ENCODE results near the gene PLXNB1.

Gene PLXNB1

DNA sequence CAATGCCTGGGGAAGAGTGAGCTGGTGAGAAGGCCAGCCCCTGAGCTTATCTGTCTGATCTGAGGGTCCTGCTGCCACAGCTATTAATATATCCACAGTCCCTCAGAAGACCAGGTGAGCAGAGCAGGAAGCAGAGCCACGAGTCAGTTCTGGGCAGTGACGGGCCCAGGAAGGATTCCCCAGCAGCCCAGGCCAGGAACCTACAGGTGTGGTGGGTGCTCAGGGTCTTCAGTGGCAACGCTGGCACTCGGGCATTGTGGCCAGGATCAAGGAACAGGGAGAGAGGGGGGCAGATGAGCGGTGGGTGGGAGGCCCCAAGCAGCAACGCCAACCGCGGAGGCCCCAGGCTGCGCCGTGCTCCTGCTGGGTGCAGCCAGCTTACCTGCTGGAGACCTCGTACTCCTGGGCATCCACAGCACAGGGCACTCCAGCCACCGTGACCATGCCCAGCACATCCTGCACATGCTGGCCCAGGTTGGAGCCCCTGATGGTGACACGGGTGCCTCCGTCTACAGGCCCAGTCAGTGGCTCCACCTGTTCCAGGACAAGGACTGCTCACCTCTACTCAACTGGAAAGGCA is 12.3 kb downstream of the PLXNB1 start:
- DNase-seq = no peak

DNA sequence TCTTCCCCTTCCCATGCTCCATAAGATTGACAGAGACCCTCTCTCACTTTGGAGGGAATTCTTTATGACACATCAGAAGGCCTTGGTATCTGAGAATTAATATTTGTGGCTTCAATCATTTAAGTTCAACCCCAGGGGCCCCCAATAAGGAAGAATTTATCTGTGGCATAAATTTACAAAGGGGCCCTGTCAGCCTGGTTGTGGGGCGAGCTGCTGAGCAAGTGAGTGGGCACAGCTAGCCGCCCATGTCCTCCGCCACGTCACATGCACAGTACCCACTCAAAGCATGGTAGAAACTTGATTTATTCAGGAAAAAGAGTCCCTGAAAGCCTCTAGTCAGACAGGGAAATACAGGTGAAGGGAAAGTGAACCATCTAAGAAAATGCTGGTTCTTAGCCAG is 13.3 kb downstream of the PLXNB1 start:
- no peak for DNase-seq

DNA sequence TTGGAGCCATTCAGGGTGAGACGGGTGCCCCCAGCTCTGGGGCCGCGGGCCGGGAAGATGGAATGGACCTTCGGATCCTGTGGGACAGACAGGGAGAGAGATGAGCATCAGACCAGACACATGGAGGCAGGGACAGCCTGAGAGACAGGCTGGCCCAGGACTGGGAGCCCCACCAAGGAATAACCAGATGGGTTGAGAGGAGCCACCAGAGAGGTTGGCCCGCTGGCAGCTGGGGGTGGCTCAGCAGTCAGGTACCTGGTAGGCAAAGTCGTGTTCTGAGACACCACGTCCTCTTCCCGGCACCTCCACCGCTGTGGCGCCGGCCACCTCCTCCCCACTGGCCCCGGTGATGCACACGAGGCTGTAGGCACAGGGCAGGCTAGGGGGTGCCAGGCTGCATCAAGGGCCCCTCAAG is 13.8 kb downstream of the PLXNB1 start:
- no peak for DNase-seq

DNA sequence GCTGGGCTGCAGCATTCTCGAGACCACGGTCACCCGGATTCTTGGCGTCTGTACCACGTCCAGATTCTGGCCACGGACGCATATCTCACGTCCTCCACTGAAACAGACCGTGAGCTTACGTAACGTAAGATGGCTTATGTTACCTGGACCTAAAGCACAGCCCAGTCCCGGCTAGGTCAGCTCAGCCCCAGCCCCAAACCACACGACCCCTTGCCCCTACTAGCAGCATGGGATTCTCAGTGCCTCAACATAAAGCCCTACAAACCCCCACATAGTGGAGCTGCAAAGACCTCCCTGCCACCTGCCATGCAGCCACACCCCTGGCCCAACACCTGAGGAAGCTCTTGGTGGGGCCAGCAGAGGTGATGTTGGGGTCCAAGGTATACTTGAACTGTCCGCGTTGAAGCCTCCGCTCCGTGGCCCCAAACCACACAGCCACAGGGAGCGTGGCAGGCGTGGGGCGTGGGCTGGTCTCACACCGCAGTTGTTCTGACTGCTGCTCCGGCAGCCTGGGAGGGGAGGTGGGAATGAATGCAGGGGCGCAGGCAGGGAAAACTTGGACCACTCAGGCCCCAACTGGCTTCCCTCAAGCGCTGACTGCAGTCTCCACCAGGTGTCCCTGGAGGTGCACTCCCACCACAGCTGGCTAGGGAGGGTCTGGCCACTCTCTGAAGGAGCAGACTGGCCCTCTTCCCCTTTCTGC is 14.5 kb downstream of the PLXNB1 start:
- DNase-seq = no peak

DNA sequence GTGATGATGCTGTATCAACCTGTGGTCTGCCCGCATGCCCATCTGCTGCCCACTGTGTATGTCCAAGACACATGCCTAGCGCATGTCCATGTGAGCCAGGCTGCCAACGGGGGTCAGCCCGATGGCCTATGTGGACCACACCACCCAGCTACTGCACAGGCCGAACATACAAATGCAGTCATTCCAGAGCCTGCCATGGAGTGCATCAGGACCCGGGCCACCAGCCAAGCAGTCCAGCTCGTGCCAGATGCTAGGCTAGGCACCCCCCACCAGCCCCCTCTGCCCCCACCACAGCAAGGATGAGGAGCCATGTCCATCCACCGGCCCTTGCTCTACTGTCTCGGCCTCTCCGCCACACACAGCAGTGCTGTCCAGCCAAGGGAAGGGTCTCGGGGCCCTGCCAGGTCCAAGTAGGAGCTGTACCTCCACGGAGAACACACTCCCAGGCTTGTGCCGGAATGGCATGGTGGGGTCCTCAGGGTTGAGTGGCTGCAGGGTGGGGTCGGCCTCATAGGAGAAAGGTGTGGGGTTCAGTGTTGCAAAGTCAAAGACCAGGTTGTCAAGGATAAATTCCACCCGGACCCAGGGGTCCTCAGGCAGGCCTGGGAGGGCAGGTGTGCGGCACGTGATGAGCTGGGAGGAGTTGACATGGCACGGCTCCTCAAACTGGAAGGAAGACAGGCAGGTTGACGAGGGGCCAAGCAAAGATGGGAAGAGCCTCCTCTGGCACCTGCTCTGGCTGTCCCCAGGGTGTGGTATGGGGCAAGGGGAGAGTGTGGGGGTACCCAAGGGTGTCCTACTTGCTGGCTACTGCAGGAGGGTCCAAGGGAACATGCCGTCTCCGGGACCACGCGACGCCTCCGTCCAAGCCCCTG is 15.3 kb downstream of the PLXNB1 start:
- no peak for DNase-seq

DNA sequence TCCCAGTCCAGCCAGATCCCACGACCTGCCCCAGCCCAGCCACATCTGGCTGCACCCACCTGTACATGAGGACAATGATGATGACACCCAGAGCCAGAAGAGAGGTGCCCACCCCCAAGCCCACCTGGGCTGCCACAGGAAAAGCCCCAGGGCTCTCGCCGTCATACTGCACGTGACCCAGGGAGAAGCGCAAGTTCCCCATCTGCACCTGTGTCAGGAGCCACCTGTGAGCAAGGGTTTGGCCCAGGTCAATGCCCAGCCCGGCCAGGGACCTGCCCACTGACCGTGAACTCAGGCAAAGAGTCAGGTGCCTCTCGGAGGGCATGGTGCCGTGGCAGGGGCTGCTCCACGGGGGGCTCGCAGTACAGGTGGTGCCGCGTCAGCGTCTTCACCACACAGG is 16.3 kb downstream of the PLXNB1 start:
- no peak for DNase-seq

DNA sequence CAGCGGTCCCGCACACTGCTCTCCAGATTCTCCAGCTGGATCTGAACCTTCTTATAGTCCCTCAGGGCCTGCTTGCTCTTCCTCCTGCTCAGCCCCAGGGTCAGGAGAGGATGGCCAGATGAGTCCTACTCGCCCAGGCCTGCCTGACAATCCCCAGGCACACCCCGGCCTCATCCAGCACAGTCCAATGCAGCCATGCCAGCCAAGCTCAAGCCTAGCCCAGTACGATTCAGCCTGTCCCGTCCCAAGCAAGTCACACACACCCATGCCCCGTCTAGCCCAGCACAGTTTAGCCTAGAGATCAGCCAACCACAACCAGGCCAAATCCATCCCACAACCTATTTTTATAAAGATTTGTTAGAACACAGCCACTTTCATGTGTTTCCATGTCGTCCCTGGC is 16.8 kb downstream of the PLXNB1 start:
- no peak for DNase-seq

DNA sequence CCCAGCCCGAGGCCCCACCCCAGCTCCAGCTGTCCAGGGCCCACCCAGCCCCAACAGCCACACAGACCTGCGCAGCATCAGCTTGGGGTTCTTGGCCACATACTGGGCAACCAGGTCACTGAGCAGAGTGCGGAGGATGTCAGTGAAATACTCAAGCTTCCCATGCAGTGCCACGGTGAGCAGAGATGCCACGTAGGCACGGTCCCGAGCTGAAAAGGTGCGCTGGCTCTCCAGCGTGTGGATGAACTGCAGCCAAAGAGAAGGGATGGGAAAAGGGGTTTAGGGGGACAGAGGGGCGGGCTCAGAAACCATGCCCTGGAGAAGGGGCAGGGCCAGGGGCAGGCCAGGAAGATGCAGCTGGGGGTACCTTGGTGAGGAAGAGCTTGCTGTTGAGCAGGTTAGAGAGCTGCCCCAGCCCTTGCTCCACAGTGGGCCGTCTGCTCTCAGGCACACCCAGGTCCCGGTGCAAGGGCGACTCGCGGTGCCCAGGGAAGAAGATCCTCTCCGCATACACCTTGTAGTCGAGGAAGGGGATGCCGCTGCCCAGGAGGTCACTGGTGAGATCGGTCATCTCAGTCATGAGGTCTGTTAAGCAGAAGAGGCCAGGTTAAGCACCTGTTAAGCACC is 17.4 kb downstream of the PLXNB1 start:
- DNase-seq = no peak

DNA sequence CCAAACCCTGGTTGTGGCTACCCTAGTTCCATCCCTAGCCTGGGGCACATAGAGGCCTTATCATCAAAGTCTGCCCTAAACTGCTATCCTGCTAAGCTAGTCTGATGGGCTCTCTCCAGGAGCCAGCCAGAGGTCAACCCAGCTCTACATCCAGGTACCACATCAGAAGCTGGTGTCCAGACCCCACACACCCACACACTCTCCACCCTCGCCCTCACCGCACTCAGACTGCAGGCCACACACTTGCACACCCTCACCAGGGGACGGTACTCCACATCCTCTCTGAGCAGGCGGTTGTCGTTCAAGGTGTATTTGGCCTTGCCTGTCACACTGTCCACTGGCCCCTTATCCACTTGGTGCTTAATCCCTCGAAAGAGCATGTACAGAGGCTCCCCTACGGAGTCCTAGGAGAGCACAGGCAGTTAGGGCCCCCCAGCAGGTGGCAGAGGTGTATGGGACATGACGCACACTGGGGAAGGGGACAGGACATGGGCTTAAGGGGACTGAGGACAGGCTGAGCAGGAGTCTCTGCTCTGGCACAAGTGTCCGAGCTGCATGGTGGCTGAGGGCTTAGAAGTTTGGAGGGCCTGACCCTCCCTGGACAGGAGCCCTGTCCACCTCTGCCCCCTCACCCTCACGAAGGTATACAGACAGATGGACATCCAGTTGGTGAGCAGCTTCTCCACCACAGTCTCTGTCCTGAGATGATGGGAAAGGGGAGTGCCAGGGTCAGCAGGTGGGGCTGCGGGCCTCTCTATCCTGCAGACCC is 18.1 kb downstream of the PLXNB1 start:
- no peak for DNase-seq

DNA sequence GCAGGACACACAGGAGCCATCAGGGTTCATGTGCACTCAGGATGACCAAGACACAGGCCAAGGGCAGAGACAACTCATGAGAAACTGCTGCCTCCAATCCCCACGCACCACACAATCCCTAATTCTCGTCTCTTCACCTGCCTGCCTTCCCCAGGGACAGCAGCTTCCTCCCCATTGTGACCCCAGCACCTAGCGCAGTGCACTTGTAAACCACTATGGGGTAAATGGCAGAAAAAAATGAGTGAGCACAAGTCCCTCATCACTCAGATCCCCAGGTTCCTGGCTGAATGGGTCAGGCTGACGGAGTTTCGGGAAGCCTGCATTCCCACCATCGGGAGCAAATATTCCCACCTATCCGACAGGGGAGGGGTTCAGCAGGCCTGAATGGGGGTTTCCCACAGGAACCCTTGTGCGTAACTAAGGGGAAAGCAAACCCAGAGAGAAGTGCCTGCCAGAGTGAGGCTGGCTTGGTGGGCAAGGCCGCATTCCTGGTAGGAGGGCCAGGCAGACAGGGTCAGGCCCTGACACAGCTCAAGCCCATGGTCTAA is 18.8 kb downstream of the PLXNB1 start:
- no peak for DNase-seq

DNA sequence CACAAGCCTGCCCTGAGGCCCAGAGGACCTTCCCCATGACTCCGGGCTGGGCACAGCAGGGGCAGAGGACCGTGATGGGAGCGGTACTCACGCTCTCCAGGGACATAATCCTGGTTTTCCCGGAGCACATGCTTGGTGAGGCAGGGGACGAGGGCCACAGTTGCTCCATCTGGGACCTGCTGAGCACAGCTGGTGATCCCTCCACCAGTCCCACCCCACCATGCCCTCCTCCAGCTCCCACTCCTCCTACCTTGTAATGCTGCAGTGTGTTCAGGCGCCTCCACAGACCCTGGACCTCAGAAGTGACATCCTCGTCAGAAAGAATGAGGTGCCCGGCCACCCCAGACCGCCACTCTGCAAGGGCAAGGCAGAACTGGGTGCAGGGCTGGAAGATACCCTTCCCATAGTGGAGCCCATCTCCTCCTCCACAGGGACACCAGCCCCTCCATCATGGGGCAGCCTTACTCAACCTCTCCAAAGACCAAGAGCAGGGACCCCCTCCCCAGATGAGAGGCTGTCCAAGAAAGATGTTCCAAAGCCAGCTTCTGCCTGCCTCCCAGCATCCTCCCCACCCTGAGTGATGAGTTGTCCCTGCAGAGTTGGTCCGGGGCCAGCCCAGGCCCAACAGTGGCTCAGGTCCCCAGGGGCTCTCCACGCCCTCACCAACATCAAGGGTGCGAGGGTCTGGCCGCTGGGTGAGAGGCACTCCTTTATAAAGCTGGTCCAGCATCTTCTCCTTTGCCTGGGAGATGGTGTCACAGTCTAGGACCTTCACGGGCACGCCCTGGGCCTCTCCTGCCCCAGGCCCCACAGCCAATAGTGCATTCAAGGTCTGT is 19.5 kb downstream of the PLXNB1 start:
- DNase-seq = no peak

DNA sequence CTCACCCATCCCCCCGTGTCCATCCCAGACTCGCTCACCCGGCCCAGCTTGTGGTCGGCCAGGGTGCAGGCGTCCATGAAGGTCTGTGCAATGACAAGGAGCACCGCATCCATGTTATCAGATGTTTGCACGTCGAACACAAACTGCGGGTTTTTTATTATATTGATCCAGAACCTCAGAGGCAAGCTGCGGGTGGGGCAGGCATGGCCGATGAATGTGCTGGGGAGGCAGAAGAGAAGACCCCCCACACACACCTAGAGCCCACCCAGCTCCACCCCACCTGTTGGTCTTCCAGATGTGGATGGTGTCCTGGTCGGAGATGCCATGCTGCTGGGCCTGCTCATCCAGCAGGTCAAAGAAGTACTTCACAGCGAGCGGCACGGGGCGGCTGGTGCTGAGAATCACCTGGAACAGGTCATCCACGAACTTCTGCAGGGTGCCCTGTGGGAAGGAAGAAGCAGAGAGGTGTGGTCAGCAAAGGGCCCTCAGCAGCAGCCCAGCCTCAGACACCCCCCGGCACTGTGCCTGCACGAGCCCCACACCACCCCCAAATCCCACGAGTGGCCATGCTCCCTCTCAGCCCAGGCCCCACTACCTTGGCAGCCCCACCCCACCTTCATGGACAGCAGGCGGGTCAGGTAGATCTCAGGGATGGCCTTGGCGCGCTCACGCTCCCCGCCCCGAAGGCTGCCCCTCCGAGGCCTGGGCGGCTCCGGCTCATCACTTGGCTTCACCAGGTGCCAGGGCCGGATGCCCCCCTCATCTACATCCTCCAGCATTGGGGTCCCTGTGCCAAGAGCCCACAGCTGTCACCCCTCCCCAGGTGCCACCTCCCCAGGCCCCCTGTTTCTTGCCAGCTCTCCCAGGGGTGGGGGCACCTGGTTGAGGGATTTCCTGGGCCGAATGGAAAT is 20.3 kb downstream of the PLXNB1 start:
- DNase-seq = no peak

DNA sequence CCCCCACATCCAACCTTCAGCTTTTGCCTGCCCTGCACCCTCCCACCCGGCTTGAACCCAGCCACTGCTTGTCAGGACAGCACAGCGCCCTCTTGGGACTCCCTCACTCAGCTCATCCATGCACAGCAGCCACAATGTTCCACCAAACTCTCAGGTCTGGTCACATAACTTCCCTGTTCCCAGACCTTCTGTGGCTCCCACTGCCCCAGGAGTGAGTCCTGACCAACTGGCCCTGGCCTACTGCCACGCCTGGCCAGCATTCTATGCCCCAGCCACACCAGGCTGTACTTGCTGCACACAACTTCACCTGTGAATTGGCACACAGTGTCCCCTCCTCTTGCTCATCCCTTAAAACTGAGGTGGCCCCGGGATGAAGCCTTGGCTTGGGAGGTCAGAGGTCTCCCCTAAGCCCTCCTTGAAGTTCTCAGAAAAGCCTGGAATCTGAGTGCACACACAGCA is 21.0 kb downstream of the PLXNB1 start:
- no peak for DNase-seq

DNA sequence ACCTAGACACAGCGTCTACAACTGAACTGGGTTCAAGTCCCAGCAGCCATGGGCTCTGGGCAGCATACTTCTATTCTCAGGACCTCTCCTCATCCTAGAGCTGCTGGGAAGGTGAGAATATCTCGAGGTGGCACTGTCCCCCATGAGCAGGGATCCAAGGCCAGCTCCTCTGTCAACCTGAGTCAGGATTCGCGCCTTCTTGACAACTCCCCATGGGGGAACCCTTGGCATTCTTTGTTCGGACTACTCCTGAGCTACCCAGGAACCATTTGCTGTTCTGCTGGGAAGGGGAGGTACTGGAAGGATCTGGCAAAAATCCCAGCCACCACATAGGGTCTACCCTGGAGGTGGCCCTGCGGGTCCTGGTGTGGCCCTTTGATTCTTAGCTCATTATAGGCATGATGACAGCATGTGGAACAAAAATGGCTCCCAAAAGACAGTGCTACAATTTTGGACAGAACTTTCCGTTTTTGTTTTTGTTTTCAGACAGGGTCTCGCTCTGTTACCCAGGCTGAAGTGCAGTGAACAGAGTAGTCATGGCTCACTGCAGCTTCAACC is 22.3 kb downstream of the PLXNB1 start:
- no peak for DNase-seq

DNA sequence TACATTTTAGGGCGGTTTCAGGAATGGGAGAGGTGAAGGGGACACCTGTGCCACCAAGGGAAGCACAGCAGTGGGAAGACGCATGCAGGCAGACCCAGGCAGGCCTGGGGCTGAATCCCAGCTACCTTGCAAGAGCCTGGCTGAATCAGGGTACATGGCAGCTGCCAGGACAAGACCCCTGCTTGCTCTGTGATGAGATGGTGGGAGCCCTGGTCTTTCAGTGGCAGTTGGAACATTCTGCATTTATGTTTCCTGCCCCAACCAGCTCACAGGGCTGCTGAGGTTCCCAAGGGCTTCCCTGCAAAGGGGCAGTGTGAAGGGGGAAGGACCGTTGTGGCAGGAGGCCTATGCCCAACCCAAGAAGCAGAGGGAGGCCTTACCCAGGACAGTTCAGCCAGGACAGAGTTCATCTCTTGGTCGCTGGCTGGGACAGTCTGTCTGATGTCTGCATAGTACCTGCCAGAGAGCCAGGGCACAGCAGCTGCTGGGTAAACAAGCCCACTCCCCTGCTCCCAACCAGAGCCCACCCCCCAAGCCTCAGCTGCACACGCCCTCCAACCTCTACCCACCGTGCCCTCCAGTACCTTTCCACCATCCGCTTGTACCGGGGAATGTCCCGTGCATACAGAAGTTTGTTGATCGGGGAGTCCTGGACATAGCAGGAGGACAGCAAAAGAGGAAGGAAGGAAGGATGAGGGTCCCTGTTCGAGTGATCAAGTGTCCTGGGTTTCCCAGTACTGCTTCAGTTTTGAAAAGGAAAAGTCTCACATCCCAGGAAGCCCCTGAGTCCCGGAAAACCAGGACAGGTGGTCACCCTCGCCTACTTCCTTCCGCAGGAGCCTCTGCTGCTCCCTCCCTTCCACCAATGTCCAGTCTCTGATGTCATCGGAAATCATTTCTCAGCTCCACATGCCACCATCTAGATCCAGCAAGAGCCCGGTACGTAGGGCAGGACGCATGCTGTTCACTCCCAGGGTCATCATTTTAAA is 23.1 kb downstream of the PLXNB1 start:
- DNase-seq = no peak

DNA sequence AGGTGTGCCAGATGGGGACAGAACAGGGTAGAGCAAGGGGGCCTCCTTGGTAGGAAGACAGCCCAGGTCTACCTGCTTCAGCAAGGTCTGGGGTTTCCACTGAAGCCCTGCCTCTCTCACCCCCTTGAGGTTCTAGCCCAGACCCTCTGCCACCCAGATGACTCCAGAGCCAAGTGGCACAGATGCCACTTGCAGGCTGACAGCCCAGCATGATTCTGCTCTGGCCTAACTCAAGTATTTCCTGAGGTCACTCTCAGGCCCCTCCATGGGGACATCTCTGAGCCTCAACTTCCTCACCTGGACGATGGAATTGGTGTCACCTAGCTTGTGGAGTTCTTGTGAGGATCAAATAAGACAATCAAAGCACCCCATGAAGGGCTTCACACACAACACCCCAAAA is 23.9 kb downstream of the PLXNB1 start:
- no peak for DNase-seq

DNA sequence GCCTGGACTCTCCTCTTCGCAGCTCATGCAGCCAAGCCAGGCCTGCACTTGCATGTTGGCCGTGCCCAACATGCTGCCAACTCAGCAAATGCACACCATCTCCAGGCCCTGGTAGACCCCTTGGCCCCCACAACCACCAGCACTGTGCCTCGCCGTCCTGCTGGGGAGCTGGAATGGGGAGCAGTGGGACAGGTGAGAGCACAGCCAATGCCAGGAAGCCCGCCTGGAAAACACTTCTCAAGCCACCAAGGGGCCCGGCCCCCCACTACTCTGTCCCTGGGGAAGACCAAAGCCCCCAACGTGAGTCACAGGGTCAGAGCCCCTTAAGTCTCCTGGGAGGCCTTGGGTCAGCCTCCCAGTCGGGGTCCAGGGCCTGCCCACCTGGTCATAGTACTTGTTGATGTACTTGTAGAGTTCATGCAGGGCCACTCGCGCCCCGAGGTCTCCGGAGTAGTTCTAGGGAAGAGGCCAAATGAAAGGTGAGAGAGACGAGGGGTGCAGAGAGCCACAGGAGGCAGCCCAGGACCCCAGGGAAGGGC is 24.5 kb downstream of the PLXNB1 start:
- no peak for DNase-seq
